MM.1S (cell line): Measurements from ENCODE around the gene WDR90.

Experiments
- EZH2 ChIP-seq: fragments of 300-600 bp; sonication (generic); optimal IDR thresholded peaks from 2 replicates; pipeline ENCODE3; 2017; ENCODE audit warnings: low read depth, mild to moderate bottlenecking, antibody characterized with exemption, low read length, mixed read lengths
- TF ChIP-seq, protein P1 (sequence below): fragments of 300-600 bp; sonication (generic); IDR thresholded peaks from 2 replicates; pipeline ENCODE4 v1.5.1; 2016; ENCODE audit warnings: antibody characterized with exemption, low read length, mixed read lengths

DNA sequence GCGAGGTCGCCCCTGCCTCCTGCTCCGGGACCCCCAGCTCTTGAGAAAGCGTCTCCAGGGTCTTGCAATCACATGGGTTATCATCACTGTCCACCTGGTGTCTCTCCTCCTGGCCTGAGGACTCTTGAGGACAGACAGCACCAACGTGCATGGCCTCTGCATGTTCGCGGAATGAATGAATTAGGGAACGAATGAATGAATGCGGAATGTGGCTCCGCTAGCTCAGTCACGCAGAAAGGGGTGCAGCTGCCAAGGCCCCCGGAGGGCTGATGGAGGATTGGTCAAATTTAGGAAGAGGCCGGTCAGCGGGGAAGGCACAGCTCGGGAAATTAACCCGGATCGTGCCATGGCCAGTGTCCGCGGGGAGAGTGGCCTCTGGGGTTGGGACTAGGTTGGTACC lies 53.2 kb downstream of the WDR90 start:
- TF ChIP-seq, protein P1, sequence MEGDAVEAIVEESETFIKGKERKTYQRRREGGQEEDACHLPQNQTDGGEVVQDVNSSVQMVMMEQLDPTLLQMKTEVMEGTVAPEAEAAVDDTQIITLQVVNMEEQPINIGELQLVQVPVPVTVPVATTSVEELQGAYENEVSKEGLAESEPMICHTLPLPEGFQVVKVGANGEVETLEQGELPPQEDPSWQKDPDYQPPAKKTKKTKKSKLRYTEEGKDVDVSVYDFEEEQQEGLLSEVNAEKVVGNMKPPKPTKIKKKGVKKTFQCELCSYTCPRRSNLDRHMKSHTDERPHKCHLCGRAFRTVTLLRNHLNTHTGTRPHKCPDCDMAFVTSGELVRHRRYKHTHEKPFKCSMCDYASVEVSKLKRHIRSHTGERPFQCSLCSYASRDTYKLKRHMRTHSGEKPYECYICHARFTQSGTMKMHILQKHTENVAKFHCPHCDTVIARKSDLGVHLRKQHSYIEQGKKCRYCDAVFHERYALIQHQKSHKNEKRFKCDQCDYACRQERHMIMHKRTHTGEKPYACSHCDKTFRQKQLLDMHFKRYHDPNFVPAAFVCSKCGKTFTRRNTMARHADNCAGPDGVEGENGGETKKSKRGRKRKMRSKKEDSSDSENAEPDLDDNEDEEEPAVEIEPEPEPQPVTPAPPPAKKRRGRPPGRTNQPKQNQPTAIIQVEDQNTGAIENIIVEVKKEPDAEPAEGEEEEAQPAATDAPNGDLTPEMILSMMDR, result no peak
- TF ChIP-seq EZH2, result no peak
